ENCODE measurements around the gene GNAI3.

- TF ChIP-seq NFRKB (IDR thresholded peaks at IDR 0.05) (no peak), SUZ12 (IDR thresholded peaks at IDR 0.05) (no peak), SP1 (IDR thresholded peaks at IDR 0.05) (no peak), FOXK2 (IDR thresholded peaks at IDR 0.05) (no peak), L3MBTL2 (conservative IDR thresholded peaks at IDR 0.05) (no peak), ZNF384 (IDR thresholded peaks at IDR 0.05) (no peak), TARDBP (IDR thresholded peaks at IDR 0.05) (no peak), HDGF (IDR thresholded peaks at IDR 0.05; ENCODE audit: borderline replicate concordance) (no peak)
These were observed 75.3 kb downstream of the GNAI3 start for GRCh38 chr1:109623601-109624161.
